Stimulated activated CD8-positive, alpha-beta memory T cell treated with anti-CD3 and anti-CD28 coated beads, Interleukin-15, amount 100 ng/mL, for 48 hours (primary cell): ENCODE measurements around the gene IL11.
"Not testable (repeated sequence)": the region's sequence is repeated elsewhere in the genome, so short reads cannot be mapped to it uniquely, and the experiment has no call there.

Experiments used
- DNase-seq, 2 donors: peaks; one replicate each; pipeline ENCODE4 v3.0.0-alpha.2; 2020; ENCODE audit warnings: low read depth in 2 of 2

Gene IL11

GRCh38 chr19:55370305-55370988 is at the start of gene IL11:
Gene IL11, minus strand, starts transcription at chr19:55370463. Its CDS starts 153 bp downstream, at chr19:55370310.
- DNase-seq, result no peak

GRCh38 chr19:55419624-55420236 is 49.5 kb upstream of the IL11 start:
- DNase-seq, result no peak

- no peak for DNase-seq
Observed at GRCh38 chr19:55419103-55419502, 48.8 kb upstream of the IL11 start.

- no peak for DNase-seq
Observed at GRCh38 chr19:55418185-55418584, 47.9 kb upstream of the IL11 start.

- DNase-seq, result no peak
Observed at GRCh38 chr19:55410168-55410567, 39.9 kb upstream of the IL11 start.

GRCh38 chr19:55409179-55409578 is 38.9 kb upstream of the IL11 start:
- DNase-seq, result not testable (repeated sequence)

- DNase-seq, result no peak
Observed at GRCh38 chr19:55408533-55408872, 38.2 kb upstream of the IL11 start.

- peak; percentile 96 for DNase-seq
Observed at GRCh38 chr19:55407800-55408532, 37.7 kb upstream of the IL11 start.

GRCh38 chr19:55407550-55407799 is 37.2 kb upstream of the IL11 start, which contains the start of gene UBE2S:
Gene UBE2S, minus strand, starts transcription at chr19:55407788. Its CDS starts 199 bp downstream, at chr19:55407589.
- not testable (repeated sequence) for DNase-seq

- no peak for DNase-seq
Observed at GRCh38 chr19:55406826-55407549, 36.7 kb upstream of the IL11 start.

GRCh38 chr19:55406091-55406825 is 36.0 kb upstream of the IL11 start:
- DNase-seq, result no peak

GRCh38 chr19:55405638-55406037 is 35.4 kb upstream of the IL11 start:
- no peak for DNase-seq

GRCh38 chr19:55402509-55402908 is 32.2 kb upstream of the IL11 start:
- DNase-seq, result no peak

GRCh38 chr19:55401390-55401789 is 31.1 kb upstream of the IL11 start:
- not testable (repeated sequence) for DNase-seq

GRCh38 chr19:55400281-55401087 is 30.2 kb upstream of the IL11 start:
- DNase-seq, result no peak

- DNase-seq, result no peak
Observed at GRCh38 chr19:55398200-55398925, 28.1 kb upstream of the IL11 start.

GRCh38 chr19:55392820-55393761 is 22.8 kb upstream of the IL11 start:
- DNase-seq, result no peak

- no peak for DNase-seq
Observed at GRCh38 chr19:55391702-55392615, 21.7 kb upstream of the IL11 start.
